ENCODE data around the gene SHISA7.
"Not testable (repeated sequence)": the region's sequence is repeated elsewhere in the genome, so short reads cannot be mapped to it uniquely, and the experiment has no call there.

SHISA7 gene

DNA sequence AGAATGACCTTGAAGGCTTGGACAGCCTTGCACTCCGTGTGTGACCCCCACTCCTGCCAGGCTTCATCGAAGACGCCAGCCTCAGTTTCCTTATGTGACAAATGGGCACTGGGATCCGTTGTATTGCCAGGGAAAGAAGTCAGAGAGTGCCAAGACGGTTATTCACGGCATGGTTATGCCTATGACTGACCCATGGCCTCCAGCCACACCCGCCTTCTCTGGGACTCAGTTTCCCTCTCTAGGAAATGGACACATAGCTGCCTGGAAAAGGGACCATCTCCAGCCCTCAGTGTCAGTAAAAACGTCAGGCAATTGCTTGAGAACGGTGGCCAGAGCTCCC, 34.6 kb downstream of the SHISA7 start:
- no peak for DNase-seq

GRCh38 chr19:55407800-55408532, 35.1 kb downstream of the SHISA7 start:
- DNase-seq: peak; percentile 100

DNA sequence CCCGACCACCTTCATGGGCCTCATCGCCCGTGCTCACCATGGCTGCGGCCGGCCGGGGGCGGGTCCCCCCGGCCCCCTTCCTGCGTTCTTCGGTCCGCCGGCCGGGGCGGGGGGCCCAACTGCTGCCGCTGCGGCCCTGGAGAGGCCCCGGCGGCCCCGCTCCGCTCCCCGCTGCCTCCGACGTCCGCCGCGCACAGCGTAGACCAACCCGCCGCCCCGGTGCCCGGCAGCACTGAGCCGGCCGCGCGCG, 35.6 kb downstream of the SHISA7 start, which contains the start of gene UBE2S:
Gene UBE2S (minus strand): TSS at position 239 of the 250 bp plus-strand sequence. CDS start 199 bp downstream, at position 40.
- not testable (repeated sequence) for DNase-seq

DNA sequence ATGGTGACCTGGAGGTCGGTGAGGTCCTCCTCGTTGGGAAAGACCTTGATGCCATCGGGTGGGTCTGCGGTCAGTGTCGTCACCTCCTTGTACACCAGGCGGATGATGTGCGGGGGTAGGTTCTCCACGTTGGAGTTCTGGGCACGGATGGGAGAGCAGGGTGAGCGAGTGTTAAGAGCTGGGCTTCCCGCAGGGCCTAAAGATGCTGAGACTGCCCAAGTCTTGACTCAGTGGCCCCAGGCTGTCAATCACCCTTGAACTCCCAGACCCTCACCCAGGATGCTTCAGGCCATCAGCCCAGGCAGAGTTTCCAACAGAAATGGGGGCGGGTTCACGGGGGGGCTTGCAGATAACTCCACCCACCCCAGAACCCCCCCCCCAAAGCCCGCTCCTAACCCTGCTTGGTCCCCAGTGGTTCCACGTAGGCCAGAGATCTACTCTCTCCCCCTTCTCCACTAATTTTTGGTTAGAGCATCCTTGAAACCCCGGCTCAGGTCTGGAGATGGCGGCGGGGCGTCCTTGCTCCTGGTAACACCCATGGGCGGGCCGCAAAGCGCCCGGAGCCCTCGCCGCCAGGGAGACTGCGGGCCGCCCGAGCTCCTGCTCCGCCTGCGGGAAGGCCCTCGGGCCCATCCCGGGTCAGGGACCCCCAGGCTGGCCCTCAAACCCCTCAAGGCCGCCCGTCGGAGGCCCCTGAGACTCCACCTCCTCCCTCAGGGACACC, 36.1 kb downstream of the SHISA7 start:
- no peak for DNase-seq

DNA sequence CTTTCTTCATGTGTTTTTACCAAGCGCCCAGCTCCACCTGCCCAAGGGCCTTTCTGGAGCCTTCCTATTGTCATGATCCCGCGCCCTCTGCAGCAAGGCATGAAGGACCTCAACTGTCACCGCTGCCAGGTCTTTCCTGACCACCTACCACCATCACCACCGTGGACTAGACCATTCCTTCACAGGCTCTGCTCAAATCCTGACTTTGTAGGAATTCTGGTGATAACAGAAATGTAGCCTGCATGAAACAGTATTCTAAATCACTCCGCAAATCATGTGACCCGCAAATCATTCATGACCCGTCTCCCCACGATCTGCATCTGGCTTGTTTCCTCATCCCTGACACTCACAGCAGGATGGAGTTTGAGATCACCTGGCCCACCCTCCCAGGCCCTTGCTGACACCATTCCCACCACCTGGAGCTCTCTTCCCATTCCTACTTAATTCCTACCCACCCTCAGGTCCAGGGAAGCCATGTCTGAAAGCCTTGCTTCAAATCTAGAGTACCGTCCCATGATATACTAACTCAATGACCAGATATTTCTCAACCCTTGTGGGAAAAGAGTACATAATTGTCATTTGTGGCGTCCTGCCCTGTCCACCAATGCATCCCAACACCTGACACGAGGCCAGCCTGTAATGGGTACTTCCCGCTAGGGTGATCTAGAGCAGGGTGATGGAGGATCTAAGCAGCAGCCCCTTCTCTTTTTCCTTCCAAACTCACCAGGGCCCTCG, 36.8 kb downstream of the SHISA7 start:
- no peak for DNase-seq

GRCh38 chr19:55405638-55406037, 37.5 kb downstream of the SHISA7 start:
- DNase-seq: no peak

GRCh38 chr19:55402509-55402908, 40.6 kb downstream of the SHISA7 start:
- no peak for DNase-seq

DNA sequence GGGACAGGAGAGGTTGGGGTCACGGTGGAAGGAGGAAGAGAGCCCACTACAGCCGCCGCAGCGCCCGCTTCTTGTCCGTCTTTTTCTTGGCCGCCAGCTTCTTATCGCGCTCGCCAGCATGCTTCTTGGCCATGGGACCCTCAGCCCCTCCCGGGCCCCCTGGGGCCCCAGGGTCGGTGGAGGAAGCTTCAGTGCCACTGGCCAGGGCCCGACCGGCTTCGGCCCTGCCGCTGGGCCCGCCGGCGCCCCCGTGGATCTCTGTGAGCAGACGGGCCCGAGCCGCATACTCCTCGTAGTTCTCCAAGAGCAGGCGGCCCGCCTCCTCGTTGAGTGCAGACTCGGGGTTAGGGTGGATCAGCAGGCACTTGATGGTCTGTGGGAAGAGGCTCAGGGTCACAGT, 41.7 kb downstream of the SHISA7 start:
- DNase-seq: not testable (repeated sequence)

GRCh38 chr19:55400281-55401087, 42.6 kb downstream of the SHISA7 start:
- no peak for DNase-seq

DNA sequence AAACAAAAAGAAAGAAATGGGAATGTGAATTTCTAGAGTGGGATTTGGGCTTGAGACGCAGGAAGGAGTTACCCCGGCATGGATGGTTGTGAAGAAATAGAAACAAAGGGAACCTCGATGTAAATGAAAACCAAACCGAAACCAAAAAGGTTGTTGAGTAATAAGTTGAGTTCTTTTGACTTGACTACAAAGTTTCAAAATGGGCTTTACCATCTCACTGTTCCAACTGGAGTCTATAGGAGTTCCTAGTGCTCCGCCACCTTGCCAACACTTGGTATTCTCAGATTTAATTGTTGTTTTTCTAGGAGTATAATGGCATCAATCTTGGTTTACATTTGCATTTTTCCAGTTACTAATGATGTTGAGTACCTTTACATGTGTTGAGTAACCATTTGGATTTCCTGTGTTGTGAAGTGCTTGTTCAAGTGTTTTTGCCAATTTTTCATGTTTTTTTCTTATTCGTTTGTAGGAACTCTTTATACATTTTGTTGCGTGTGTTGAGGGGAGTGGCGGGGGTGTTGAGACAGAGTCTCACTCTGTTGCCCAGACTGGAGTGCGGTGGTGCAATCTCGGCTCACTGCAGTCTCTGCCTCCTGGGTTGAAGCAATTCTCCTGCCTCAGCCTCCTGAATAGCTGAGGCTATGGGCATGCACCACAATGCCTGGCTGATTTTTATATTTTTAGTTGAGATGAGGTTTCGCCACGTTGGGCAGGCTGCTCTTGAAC, 44.7 kb downstream of the SHISA7 start:
- no peak for DNase-seq

DNA sequence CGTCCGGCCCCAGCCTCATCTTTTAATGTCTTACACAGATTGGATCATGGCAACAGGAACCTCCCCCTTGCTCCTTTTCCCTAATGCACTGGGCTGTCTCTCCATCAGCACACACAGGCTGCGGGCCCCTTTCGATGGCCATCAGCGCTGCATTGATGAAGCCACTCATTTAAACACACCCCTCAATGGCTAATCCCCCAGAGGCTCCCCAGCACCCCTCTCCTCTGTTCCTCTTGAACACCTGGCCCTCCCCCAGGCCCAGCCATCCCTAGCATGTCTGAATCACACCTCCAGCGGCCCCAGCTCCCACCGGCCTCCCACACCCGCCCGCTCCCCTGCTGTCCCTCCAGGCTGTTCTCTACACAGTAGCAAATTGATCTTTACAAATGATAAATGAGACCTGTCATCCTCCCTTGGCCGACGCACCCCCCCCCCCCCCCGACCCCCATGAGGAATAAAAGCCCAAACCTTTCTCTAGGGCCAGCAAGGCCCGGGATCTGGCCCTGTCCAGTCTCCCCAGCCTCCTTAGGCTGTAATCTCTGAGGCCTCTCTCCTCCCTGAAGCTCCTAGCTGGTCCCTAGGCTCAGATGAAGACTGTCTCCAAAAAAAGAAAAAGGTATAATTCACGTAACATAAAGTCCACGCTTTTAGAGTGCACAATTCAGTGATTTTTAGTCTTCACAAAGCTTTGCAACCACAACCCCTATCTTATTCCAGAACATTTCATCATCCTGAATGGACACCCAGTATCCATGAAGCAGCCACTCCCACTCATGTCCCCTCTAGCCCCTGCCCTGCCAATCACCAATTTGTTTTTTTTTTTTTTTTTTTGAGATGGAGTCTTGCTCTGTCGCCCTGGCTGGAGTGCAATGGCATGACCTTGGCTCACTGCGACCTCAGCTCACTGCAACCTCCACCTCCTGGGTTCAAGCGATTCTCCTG, 50.0 kb downstream of the SHISA7 start:
- no peak for DNase-seq

GRCh38 chr19:55391702-55392615, 51.1 kb downstream of the SHISA7 start:
- DNase-seq: no peak

- no peak for DNase-seq
Observed at GRCh38 chr19:55391191-55391670, 51.9 kb downstream of the SHISA7 start.

GRCh38 chr19:55390461-55390880, 52.6 kb downstream of the SHISA7 start:
- DNase-seq: no peak

DNA sequence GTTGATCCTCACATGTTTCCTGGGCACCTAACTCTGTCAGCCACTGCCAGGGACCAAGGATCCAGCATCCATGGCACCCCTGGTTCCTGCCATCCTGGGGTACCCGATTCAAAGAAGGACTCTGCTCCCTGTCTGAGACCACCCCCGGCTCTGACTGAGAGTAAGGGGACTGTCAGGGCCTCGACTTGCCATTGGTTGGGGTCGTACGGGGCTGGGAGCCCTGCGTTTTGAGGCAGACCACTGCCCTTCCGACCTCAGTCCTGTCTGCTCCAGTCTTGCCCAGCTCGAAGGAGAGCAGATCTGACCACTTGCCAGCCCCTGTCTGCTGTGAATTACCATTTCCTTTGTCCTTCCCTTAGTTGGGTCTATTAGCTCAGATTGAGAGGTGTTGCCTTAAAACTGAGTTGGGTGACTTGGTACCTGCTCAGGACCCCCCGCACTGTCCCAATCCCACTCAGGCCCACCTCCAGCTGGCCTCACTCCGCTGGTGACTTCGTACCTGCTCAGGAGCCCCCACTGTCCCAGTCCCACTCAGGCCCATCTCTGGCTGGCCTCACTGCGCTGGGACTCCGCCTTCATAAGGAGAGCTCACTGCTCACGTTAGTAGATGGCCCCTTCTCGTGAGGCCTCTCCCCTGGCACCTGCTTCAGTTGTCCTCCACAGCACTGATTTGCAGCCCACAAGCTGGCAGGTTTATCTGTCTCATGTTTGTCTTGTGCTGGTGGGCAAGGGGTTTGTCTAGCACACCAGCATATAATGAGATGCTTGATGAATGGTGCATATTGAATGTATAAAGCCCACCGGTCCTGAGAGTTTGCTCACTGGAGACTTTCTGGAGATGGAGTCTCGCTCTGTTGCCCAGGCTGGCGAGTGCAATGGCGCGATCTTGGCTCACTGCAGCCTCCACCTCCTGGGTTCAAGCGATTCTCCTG, 53.4 kb downstream of the SHISA7 start:
- no peak for DNase-seq

GRCh38 chr19:55387736-55388497, 55.2 kb downstream of the SHISA7 start:
- DNase-seq: no peak

- DNase-seq: no peak
Observed at GRCh38 chr19:55386493-55386971, 56.6 kb downstream of the SHISA7 start.
